SU-DHL-6 (cell line): ENCODE data around the gene SDK2.

ENCODE experiments used
- H2AFZ ChIP-seq: fragments of 200-600 bp; sonication (generic); 2 replicates; pipeline ENCODE4 v1.6.1; 2014; ENCODE audit warnings: low read depth, mild to moderate bottlenecking, moderate library complexity, mixed read lengths, antibody characterized with exemption, low read length; ENCODE audit not compliant: severe bottlenecking
- H3F3A ChIP-seq: fragments of 200-600 bp; shearing (Covaris generic); 2 replicates; pipeline ENCODE4 v1.6.0; 2016; ENCODE audit warnings: antibody characterized with exemption, mild to moderate bottlenecking; ENCODE audit not compliant: insufficient read depth
- H3K27ac ChIP-seq: fragments of 200-600 bp; sonication (generic); 2 replicates; pipeline ENCODE4 v1.5.1; 2016; ENCODE audit warnings: low read depth, mild to moderate bottlenecking, low read length, moderate library complexity, mixed read lengths
- H3K27me3 ChIP-seq: fragments of 200-600 bp; sonication (generic), shearing (Covaris generic); 2 replicates; pipeline ENCODE4 v1.6.0; 2014; ENCODE audit warnings: mild to moderate bottlenecking, low read length
- H3K36me3 ChIP-seq: fragments of 200-600 bp; sonication (generic); 2 replicates; pipeline ENCODE4 v1.6.1; 2014; ENCODE audit warnings: mild to moderate bottlenecking, low read length, mixed read lengths
- H3K4me2 ChIP-seq: fragments of 300-600, 200-600 bp; shearing (Covaris generic), sonication (generic); 2 replicates; pipeline ENCODE4 v1.6.0; 2014; ENCODE audit warnings: low read length, low read depth, mild to moderate bottlenecking; ENCODE audit not compliant: poor library complexity, severe bottlenecking
- H3K4me3 ChIP-seq: fragments of 200-600 bp; sonication (generic); 2 replicates; pipeline ENCODE4 v1.5.1; 2014; ENCODE audit warnings: antibody characterized with exemption, low read length, mild to moderate bottlenecking, mixed read lengths; ENCODE audit not compliant: insufficient read depth, poor library complexity, severe bottlenecking
- H3K79me2 ChIP-seq: fragments of 200-600 bp; sonication (generic); 2 replicates; pipeline ENCODE4 v1.6.1; 2014; ENCODE audit warnings: mild to moderate bottlenecking, low read length, moderate library complexity; ENCODE audit not compliant: insufficient read depth
- H3K9ac ChIP-seq: fragments of 200-600 bp; sonication (generic); 2 replicates; pipeline ENCODE4 v1.7.0; 2014; ENCODE audit warnings: mild to moderate bottlenecking, low read length
- H3K9me2 ChIP-seq: fragments of 200-600 bp; sonication (generic); replicated peaks from 2 replicates; pipeline ENCODE4 v1.6.1; 2014; ENCODE audit warnings: low read length; ENCODE audit not compliant: insufficient read depth
- H3K9me3 ChIP-seq: fragments of 200-600 bp; sonication (generic); 2 replicates; pipeline ENCODE4 v1.6.1; 2014; ENCODE audit warnings: low read length, mixed read lengths; ENCODE audit not compliant: insufficient read depth
- H4K20me1 ChIP-seq: fragments of 200-600 bp; sonication (generic); 2 replicates; pipeline ENCODE4 v1.6.1; 2014; ENCODE audit warnings: low read depth, mild to moderate bottlenecking, antibody characterized with exemption, low read length, moderate library complexity, mixed read lengths
- EZH2phosphoT487 ChIP-seq: fragments of 200-600 bp; sonication (generic), shearing (Covaris generic); conservative IDR thresholded peaks from 2 replicates; pipeline ENCODE4 v1.6.1; 2018; ENCODE audit warnings: mild to moderate bottlenecking, antibody characterized with exemption, low read length, moderate library complexity, mixed read lengths
- TF ChIP-seq, protein P1 (sequence below): fragments of 200-600 bp; sonication (generic); IDR thresholded peaks from one replicate; pipeline ENCODE4 v1.5.1; 2017; ENCODE audit warnings: antibody characterized with exemption, mild to moderate bottlenecking, low read length, moderate library complexity; ENCODE audit not compliant: insufficient read depth, poor library complexity, severe bottlenecking

Gene SDK2

DNA sequence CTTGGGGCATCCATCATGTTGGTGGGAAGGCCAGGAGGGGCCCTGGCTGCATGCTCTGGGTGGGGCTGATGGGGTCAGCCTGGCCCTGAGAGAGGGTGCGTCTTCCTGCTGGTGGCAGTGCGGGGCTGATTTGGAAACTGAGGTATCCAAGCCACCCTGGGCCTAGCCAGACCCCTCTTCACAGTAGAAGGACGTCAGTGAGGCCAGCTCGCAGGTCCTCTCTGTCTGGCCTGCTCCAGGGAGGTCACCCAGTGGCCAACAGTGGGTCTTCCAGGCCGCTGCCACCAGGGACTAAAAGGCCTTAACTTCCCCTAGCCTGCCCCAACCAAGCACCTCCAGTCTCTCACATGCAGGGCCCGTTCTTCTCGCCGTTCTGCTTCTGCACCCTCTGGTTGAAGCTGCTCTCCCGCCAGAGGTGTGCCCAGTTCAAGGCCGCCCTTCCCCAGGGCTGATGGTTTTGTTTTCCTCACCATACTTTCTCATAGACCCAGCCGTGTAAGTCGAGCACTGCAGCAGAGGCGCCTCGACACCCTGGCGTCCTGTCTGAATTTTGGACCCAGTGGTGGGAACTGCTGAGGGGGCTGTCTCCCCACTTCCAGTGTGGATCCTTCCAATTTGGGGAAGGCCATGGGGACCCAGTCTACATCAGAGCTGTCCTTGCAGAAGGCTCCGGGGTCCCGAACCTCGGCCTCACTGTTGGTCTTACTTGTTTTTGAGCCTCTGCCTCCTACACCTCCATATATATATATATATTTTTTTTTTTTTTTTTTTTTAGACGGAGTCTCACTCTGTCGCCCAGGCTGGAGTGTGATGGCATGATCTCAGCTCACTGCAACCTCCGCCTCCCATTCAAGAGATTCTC is 289.6 kb downstream of the SDK2 start:
- Histone ChIP-seq H4K20me1 (no peaks in the 10 kb centered on the region), H3K36me3 (no peaks in the 10 kb centered on the region), H3K9me3 (no peaks in the 10 kb centered on the region), H3K9me2 (no peaks in the 10 kb centered on the region), H3K9ac (no peak overlapping the region), H3K79me2 (no peaks in the 10 kb centered on the region), H2AFZ (no peak overlapping the region), H3K4me2 (no peak overlapping the region), H3K27ac (no peak overlapping the region), H3F3A (no peaks in the 10 kb centered on the region), H3K4me3 (no peak overlapping the region), H3K27me3 (no peaks in the 10 kb centered on the region)
- TF ChIP-seq, protein P1, sequence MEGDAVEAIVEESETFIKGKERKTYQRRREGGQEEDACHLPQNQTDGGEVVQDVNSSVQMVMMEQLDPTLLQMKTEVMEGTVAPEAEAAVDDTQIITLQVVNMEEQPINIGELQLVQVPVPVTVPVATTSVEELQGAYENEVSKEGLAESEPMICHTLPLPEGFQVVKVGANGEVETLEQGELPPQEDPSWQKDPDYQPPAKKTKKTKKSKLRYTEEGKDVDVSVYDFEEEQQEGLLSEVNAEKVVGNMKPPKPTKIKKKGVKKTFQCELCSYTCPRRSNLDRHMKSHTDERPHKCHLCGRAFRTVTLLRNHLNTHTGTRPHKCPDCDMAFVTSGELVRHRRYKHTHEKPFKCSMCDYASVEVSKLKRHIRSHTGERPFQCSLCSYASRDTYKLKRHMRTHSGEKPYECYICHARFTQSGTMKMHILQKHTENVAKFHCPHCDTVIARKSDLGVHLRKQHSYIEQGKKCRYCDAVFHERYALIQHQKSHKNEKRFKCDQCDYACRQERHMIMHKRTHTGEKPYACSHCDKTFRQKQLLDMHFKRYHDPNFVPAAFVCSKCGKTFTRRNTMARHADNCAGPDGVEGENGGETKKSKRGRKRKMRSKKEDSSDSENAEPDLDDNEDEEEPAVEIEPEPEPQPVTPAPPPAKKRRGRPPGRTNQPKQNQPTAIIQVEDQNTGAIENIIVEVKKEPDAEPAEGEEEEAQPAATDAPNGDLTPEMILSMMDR, result no peak
- TF ChIP-seq EZH2phosphoT487, result no peak

DNA sequence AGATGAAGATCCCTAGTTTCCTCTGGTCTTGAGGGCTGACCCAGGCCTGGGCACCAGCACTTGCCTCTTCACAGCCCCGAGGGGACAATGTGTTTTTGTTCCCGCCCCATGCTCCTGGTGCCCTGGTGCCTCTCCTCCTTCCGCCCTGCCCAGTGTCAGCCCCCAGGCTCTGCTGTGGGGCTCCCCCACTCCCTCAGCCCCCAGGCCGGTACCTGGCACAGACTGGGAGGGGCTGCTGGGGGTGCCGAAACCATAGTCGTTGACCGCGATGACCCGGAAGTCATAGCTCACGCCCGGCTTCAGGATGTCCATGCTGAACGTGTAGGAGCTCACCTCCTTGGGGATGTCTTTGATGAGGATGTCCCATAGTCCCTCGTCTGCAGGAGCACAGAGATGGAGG is 292.0 kb downstream of the SDK2 start:
- no peak overlapping the region for H3K9ac ChIP-seq
- H3K36me3 ChIP-seq, result no peaks in the 10 kb centered on the region
- H4K20me1 ChIP-seq, result no peaks in the 10 kb centered on the region
- H3K79me2 ChIP-seq, result no peaks in the 10 kb centered on the region
- H3K27me3 ChIP-seq, result no peaks in the 10 kb centered on the region
- H3K4me3 ChIP-seq, result no peak overlapping the region
- no peaks in the 10 kb centered on the region for H3K9me3 ChIP-seq
- no peaks in the 10 kb centered on the region for H3K9me2 ChIP-seq
- no peaks in the 10 kb centered on the region for H3F3A ChIP-seq
- no peak overlapping the region for H3K27ac ChIP-seq
- no peak for TF ChIP-seq EZH2phosphoT487
- TF ChIP-seq, protein P1, result no peak
- H3K4me2 ChIP-seq, result no peak overlapping the region
- no peak overlapping the region for H2AFZ ChIP-seq

DNA sequence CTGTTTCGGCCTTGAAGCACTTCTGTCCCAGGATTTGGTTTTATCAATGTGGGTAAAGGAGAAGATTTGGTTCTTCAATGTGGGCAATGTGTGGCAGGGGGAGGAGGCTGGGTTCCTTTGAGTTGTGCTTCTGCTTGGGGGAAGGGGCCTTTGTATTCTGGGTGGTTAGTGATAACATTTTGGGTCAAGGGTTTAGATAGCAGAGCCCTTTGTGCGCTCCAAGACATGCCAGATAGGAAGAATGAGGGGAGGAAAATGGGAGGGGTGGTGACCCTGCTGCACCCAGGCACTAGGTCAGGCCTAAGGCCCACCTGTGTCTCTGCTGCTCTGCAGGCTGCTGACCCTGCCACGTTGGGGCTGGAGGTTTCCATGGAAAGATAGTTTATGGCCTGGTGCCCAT is 292.5 kb downstream of the SDK2 start:
- H4K20me1 ChIP-seq, result no peaks in the 10 kb centered on the region
- TF ChIP-seq, protein P1, result no peak
- TF ChIP-seq EZH2phosphoT487, result no peak

More for the DNA sequence above, 292.5 kb downstream of the SDK2 start:
- Histone ChIP-seq H3K9me3 (no peaks in the 10 kb centered on the region), H3K9me2 (no peaks in the 10 kb centered on the region), H3K27ac (no peak overlapping the region), H3K9ac (no peak overlapping the region), H3K27me3 (no peaks in the 10 kb centered on the region), H3K4me2 (no peak overlapping the region), H3K79me2 (no peaks in the 10 kb centered on the region), H3K36me3 (no peaks in the 10 kb centered on the region), H3F3A (no peaks in the 10 kb centered on the region), H2AFZ (no peak overlapping the region), H3K4me3 (no peak overlapping the region)
